HCT116 (cell line): Measurements from ENCODE around the gene UBE2E2. TPM values are rescaled to one million over a fixed set of nuclear protein-coding genes. Genes with fewer than 3 reads are reported as not detected.

ENCODE experiments used
- ATAC-seq: fragments of 200-7000 bp; cut with Tn5 transposase; 2 replicates; pipeline ENCODE4 v1.9.1; 2020; ENCODE audit warnings: mild to moderate bottlenecking, moderate library complexity
- BruUV-seq: library from RNA; stranded (reverse); fragments of 400-500 nt; replicated peaks from 2 replicates; lab custom pipeline; 2021; lab: Mats Ljungman, UMichigan
- CTCF ChIA-PET: fragments of 300-600 bp; sonication (Branson Sonifier 250); formaldehyde crosslinking; loops from one replicate; lab custom pipeline; 2021; ENCODE audit warnings: antibody characterized with exemption; lab: Charles Lee
- POLR2A ChIA-PET: fragments of 300-600, 350-600 bp; sonication (Branson Sonifier 250); formaldehyde crosslinking; loops from one replicate; lab custom pipeline; 2021; ENCODE audit warnings: antibody characterized with exemption; lab: Charles Lee
- RAD21 ChIA-PET, 2 experiments: fragments of 300-600 bp; sonication (Branson Sonifier 250); formaldehyde crosslinking; loops; one replicate each; lab custom pipeline; 2023; ENCODE audit warnings: low total read pairs in 2 of 2; ENCODE audit not compliant: uncharacterized antibody in 2 of 2, unreplicated experiment in 2 of 2, low non-redundant PET in 1 of 2; lab: Charles Lee
- DNase-seq: peaks from one replicate; pipeline ENCODE4 v3.0.0-alpha.2; 2010; ENCODE audit warnings: low read depth, low spot score
- H2AFZ ChIP-seq: fragments of 200-600 bp; shearing (Covaris generic), sonication (generic); 2 replicates; pipeline ENCODE4 v1.6.1; 2017; ENCODE audit warnings: low read depth, mixed run types, mixed read lengths, antibody characterized with exemption, low read length; ENCODE audit not compliant: poor library complexity, severe bottlenecking
- H3K27ac ChIP-seq: 2 replicates; pipeline ENCODE4 v1.5.1; 2012; ENCODE audit warnings: low read depth, low read length
- H3K27me3 ChIP-seq: fragments of 200-600 bp; sonication (generic); 2 replicates; pipeline ENCODE4 v1.6.1; 2016; ENCODE audit warnings: mixed run types, low read length, mixed read lengths; ENCODE audit not compliant: insufficient read depth
- H3K36me3 ChIP-seq, 2 experiments: fragments of 200-500 bp in 1 of 2; fragments of 200-600 bp in 1 of 2; sonication (Bioruptor generic) in 1 of 2; sonication (generic) in 1 of 2; 2 replicates each; pipeline versions ENCODE4 v1.5.1 to v1.6.1; 2014 to 2016; ENCODE audit warnings: low read length in 2 of 2, inconsistent platforms in 1 of 2, mixed read lengths in 1 of 2, mixed run types in 1 of 2; ENCODE audit not compliant: insufficient read depth in 2 of 2, control insufficient read depth in 1 of 2
- H3K4me1 ChIP-seq, 2 experiments: fragments of 200-600 bp in 1 of 2; sonication (generic) in 1 of 2; 2 replicates each; pipeline versions ENCODE4 v1.5.1 to v1.6.1; 2012 to 2017; ENCODE audit warnings: low read length in 2 of 2, inconsistent platforms in 1 of 2, mild to moderate bottlenecking in 1 of 2, mixed read lengths in 1 of 2, mixed run types in 1 of 2, moderate library complexity in 1 of 2; ENCODE audit not compliant: insufficient read depth in 2 of 2, control insufficient read depth in 1 of 2
- H3K4me2 ChIP-seq: fragments of 200-600 bp; sonication (generic); 2 replicates; pipeline ENCODE4 v1.6.1; 2017; ENCODE audit warnings: mixed run types, low read length, mixed read lengths
- H3K4me3 ChIP-seq, 2 experiments: fragments of 200-600 bp in 1 of 2; sonication (generic) in 1 of 2; replicated peaks in 1 of 2; 2 replicates each; pipeline ENCODE4 v1.5.1; 2011 to 2016; ENCODE audit warnings: low read length in 2 of 2, control low read depth in 1 of 2, low read depth in 1 of 2, mild to moderate bottlenecking in 1 of 2, mixed read lengths in 1 of 2, mixed run types in 1 of 2
- H3K79me2 ChIP-seq: fragments of 200-600 bp; sonication (generic); 2 replicates; pipeline ENCODE4 v1.6.1; 2017; ENCODE audit warnings: mild to moderate bottlenecking, mixed run types, low read length, moderate library complexity, mixed read lengths; ENCODE audit not compliant: insufficient read depth
- H3K9ac ChIP-seq: fragments of 200-600 bp; sonication (generic); 2 replicates; pipeline ENCODE4 v1.6.1; 2016; ENCODE audit warnings: low read length, mixed read lengths
- H3K9me2 ChIP-seq: fragments of 200-600 bp; sonication (generic), shearing (Covaris generic); 2 replicates; pipeline ENCODE4 v1.6.1; 2017; ENCODE audit warnings: mixed run types, mild to moderate bottlenecking, moderate library complexity; ENCODE audit not compliant: insufficient read depth
- H3K9me3 ChIP-seq, 2 experiments: fragments of 200-500 bp in 1 of 2; fragments of 200-600 bp in 1 of 2; sonication (Bioruptor generic) in 1 of 2; sonication (generic) in 1 of 2; 2 replicates each; pipeline ENCODE4 v1.6.1; 2014 to 2017; ENCODE audit warnings: low read length in 2 of 2, mixed read lengths in 2 of 2, inconsistent platforms in 1 of 2, low read depth in 1 of 2, mild to moderate bottlenecking in 1 of 2, mixed run types in 1 of 2, moderate library complexity in 1 of 2; ENCODE audit not compliant: control insufficient read depth in 1 of 2, insufficient read depth in 1 of 2
- H4K20me1 ChIP-seq: fragments of 200-600 bp; sonication (generic), shearing (Covaris generic); 2 replicates; pipeline ENCODE4 v1.6.1; 2017; ENCODE audit warnings: mixed run types, mild to moderate bottlenecking, moderate library complexity; ENCODE audit not compliant: insufficient read depth
- CBX3 ChIP-seq: IDR thresholded peaks from 2 replicates; pipeline ENCODE4 v1.6.1; 2012; ENCODE audit warnings: low read depth
- CTCF ChIP-seq, 3 experiments: fragments of 200-600 bp in 1 of 3; sonication (generic) in 1 of 3; IDR thresholded peaks in 2 of 3; conservative IDR thresholded peaks in 1 of 3; 2 replicates each; pipeline ENCODE4 v1.5.1; 2012 to 2017; ENCODE audit warnings: low read depth in 2 of 3, low read length in 2 of 3, antibody characterized with exemption in 1 of 3, borderline replicate concordance in 1 of 3, control low read depth in 1 of 3, mild to moderate bottlenecking in 1 of 3, mixed read lengths in 1 of 3, mixed run types in 1 of 3, moderate library complexity in 1 of 3; ENCODE audit not compliant: insufficient read depth in 1 of 3
- ELF1 ChIP-seq: IDR thresholded peaks from 2 replicates; pipeline ENCODE4 v1.6.1; 2012; ENCODE audit warnings: low read depth, borderline replicate concordance
- EZH2 ChIP-seq: fragments of 200-600 bp; sonication (generic); IDR thresholded peaks from 2 replicates; pipeline ENCODE4 v1.6.1; 2017; ENCODE audit warnings: antibody characterized with exemption, mixed run types
- EZH2phosphoT487 ChIP-seq: fragments of 200-600 bp; IDR thresholded peaks from 2 replicates; pipeline ENCODE4 v1.6.1; 2018; ENCODE audit warnings: antibody characterized with exemption, borderline replicate concordance
- MAX ChIP-seq: IDR thresholded peaks from 2 replicates; pipeline ENCODE4 v1.6.1; 2012
- POLR2A ChIP-seq: IDR thresholded peaks from 2 replicates; pipeline ENCODE4 v1.7.0; 2011; ENCODE audit warnings: borderline replicate concordance; ENCODE audit not compliant: insufficient read depth, insufficient read length; ENCODE audit errors: extremely low read depth
- POLR2AphosphoS5 ChIP-seq: IDR thresholded peaks from 2 replicates; pipeline ENCODE4 v1.6.1; 2011; ENCODE audit warnings: mild to moderate bottlenecking, low read depth, low read length, moderate library complexity
- SIN3A ChIP-seq: IDR thresholded peaks from 2 replicates; pipeline ENCODE4 v1.6.1; 2012; ENCODE audit warnings: low read depth
- SRF ChIP-seq: IDR thresholded peaks from 2 replicates; pipeline ENCODE4 v1.6.1; 2012; ENCODE audit warnings: low read depth
- TCF7L2 ChIP-seq: IDR thresholded peaks from 2 replicates; pipeline ENCODE4 v1.7.0; 2011; ENCODE audit warnings: borderline replicate concordance, inconsistent platforms; ENCODE audit not compliant: insufficient read depth, insufficient read length; ENCODE audit errors: extremely low read depth
- YY1 ChIP-seq: IDR thresholded peaks from 2 replicates; pipeline ENCODE4 v1.6.1; 2011; ENCODE audit warnings: low read length, low read depth, moderate library complexity, mild to moderate bottlenecking; ENCODE audit not compliant: insufficient replicate concordance; ENCODE audit errors: extremely low read depth
- ZFX ChIP-seq: fragments of 450-650 bp; IDR thresholded peaks from 2 replicates; pipeline ENCODE4 v1.6.1; 2017
- intact Hi-C: fragments of 100-400 bp; cut with micrococcal nuclease; formaldehyde crosslinking; loops from 2 replicates; pipeline ENCODE4 v1.10.0; 2022
- total RNA-seq: library from RNA; stranded (reverse); gene quantifications from one replicate; pipeline ENCODE4 v1.2.1, GENCODE V29; 2021; ENCODE audit not compliant: unreplicated experiment

UBE2E2 gene
- total RNA-seq, 1 experiment from 2014 or later, result 21.4 TPM

- no TSS peak for BruUV-seq
- TF ChIP-seq EZH2, result no peak
- TF ChIP-seq MAX, result no peak
- no peak for TF ChIP-seq SIN3A
- TF ChIP-seq CTCF (IDR thresholded peaks at IDR 0.05 in 2 of 3, conservative IDR thresholded peaks at IDR 0.05 in 1 of 3; ENCODE audit: borderline replicate concordance in 1 of 3, insufficient read depth in 1 of 3, low read depth in 2 of 3, low read length in 2 of 3), result no peak
- no peak for TF ChIP-seq CBX3
- TF ChIP-seq YY1, result no peak
- no peak for TF ChIP-seq POLR2AphosphoS5
- TF ChIP-seq EZH2phosphoT487, result no peak
- no peak for TF ChIP-seq SRF
- TF ChIP-seq TCF7L2, result no peak
- TF ChIP-seq ELF1, result no peak
- no peak for TF ChIP-seq ZFX
- no peak for TF ChIP-seq POLR2A
- no peak for ATAC-seq
- RAD21 ChIA-PET, result no interaction called here
- no peaks in the 10 kb centered on the region for H3K36me3 ChIP-seq
- no peaks in the 10 kb centered on the region for H3K4me1 ChIP-seq
- H3K79me2 ChIP-seq, result no peaks in the 10 kb centered on the region
- DNase-seq, result no peak
- no peak overlapping the region for H3K9ac ChIP-seq
- H4K20me1 ChIP-seq, result no peaks in the 10 kb centered on the region
- H3K9me3 ChIP-seq, result no peaks in the 10 kb centered on the region
- no peaks in the 10 kb centered on the region for H3K27me3 ChIP-seq
- no peak overlapping the region for H2AFZ ChIP-seq
- no peak overlapping the region for H3K27ac ChIP-seq
- H3K4me2 ChIP-seq, result no peak overlapping the region
- POLR2A ChIA-PET, result no interaction called here
- no peak overlapping the region for H3K4me3 ChIP-seq
- intact Hi-C loops, result no loop called here
- CTCF ChIA-PET, result no interaction called here
- no peaks in the 10 kb centered on the region for H3K9me2 ChIP-seq
Observed at GRCh38 chr3:23440416-23441294, 237.5 kb downstream of the UBE2E2 start.
